Subcutaneous abdominal adipose tissue (tissue), 5 donors: ENCODE data around the gene PAPPA.
A peak's percentile ranks its signal among the peaks of the same experiment; 100 is the strongest.

ENCODE experiments used
- H3K27ac ChIP-seq: one replicate; pipeline ENCODE4 v1.7.0; 2013; ENCODE audit warnings: low read depth, mild to moderate bottlenecking, inconsistent platforms, low read length, moderate library complexity
- H3K27me3 ChIP-seq, 5 donors: one replicate each; pipeline ENCODE4 v1.7.0; 2013; ENCODE audit warnings: low read length in 5 of 5, inconsistent platforms in 1 of 5; ENCODE audit not compliant: control insufficient read depth in 5 of 5, insufficient read depth in 4 of 5
- H3K36me3 ChIP-seq, 5 donors: one replicate each; pipeline ENCODE4 v1.7.0; 2013; ENCODE audit warnings: low read length in 5 of 5; ENCODE audit not compliant: control insufficient read depth in 5 of 5, insufficient read depth in 5 of 5
- H3K4me1 ChIP-seq, 5 donors: one replicate each; pipeline ENCODE4 v1.7.0; 2013; ENCODE audit warnings: low read length in 5 of 5, mild to moderate bottlenecking in 3 of 5, moderate library complexity in 1 of 5; ENCODE audit not compliant: control insufficient read depth in 5 of 5, insufficient read depth in 5 of 5
- H3K4me3 ChIP-seq, 5 donors: one replicate each; pipeline ENCODE4 v1.7.0; 2013; ENCODE audit warnings: low read length in 5 of 5, low read depth in 1 of 5
- H3K9ac ChIP-seq, 5 donors: one replicate each; pipeline ENCODE4 v1.7.0; 2013; ENCODE audit warnings: low read length in 5 of 5, mild to moderate bottlenecking in 4 of 5, moderate library complexity in 3 of 5
- H3K9me3 ChIP-seq, 5 donors: one replicate each; pipeline ENCODE4 v1.7.0; 2013; ENCODE audit warnings: low read length in 5 of 5; ENCODE audit not compliant: control insufficient read depth in 5 of 5
- donor health status: healthy.
- donor health status: healthy.
- donor health status: healthy.
- donor health status: healthy.
- donor health status: healthy.

Gene PAPPA

DNA sequence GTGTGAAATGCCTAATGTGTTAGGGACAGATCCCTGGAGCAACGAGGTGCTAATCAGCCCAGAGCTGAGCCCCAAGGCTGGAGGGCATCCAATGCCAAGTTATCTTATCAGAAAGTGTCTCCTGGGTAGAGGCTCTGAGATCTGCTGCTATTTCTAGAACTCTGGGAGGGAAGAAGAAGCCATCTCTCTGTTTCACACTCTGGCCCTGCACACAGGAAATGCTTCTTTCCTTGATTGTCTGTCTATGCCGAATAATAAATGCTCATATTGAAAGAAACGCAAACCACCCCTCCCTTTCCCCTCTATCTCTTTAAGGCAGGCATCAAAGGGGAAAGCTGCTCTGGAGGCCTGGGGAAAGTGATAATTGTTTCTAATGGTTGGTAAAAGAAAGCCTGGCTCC, 166.7 kb downstream of the PAPPA start:
- no peak overlapping the region for H3K27ac ChIP-seq

GRCh38 chr9:116322521-116322920, 168.9 kb downstream of the PAPPA start:
- peaks cover 0 to 36% (median 23%) of the 10 kb centered on the region in 5 donors for H3K4me1 ChIP-seq

More for the DNA sequence above, 166.7 kb downstream of the PAPPA start:
- Histone ChIP-seq H3K9ac (no peak overlapping the region), H3K27me3 (no peaks in the 10 kb centered on the region), H3K9me3 (no peaks in the 10 kb centered on the region), H3K4me3 (no peak overlapping the region), H3K4me1 (peaks cover 0 to 28% (median 17%) of the 10 kb centered on the region in 5 donors), H3K36me3 (no peaks in the 10 kb centered on the region)

DNA sequence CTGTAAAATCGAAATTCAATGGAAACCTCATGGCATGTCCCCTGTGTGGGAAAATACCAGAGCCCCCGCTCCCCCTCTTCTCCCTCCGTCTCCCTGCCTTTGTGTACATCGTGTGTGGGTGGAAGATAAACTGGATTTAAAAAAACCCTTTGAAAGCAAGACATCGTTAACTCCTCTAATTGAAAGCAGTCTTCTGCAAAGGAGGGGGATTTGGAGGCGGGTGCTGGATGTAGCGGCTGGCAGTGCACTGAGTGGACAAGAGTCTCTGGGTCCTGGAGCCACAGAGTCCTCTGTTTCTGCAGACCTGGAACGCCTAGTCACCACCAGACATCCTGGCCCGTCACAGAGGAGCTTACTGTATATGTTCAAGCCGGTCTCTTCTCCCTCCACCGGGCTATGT, 169.4 kb downstream of the PAPPA start:
- peaks cover 0 to 40% (median 28%) of the 10 kb centered on the region in 5 donors for H3K4me1 ChIP-seq
- no peak overlapping the region for H3K27ac ChIP-seq
- H3K4me3 ChIP-seq = no peak overlapping the region
- H3K9me3 ChIP-seq = no peaks in the 10 kb centered on the region
- H3K36me3 ChIP-seq = no peaks in the 10 kb centered on the region
- no peak overlapping the region for H3K9ac ChIP-seq
- no peaks in the 10 kb centered on the region for H3K27me3 ChIP-seq

More at GRCh38 chr9:116322521-116322920, 168.9 kb downstream of the PAPPA start:
- Histone ChIP-seq H3K36me3 (no peaks in the 10 kb centered on the region), H3K4me3 (no peak overlapping the region), H3K9ac (no peak overlapping the region), H3K27me3 (no peaks in the 10 kb centered on the region), H3K9me3 (no peaks in the 10 kb centered on the region), H3K27ac (no peak overlapping the region)

DNA sequence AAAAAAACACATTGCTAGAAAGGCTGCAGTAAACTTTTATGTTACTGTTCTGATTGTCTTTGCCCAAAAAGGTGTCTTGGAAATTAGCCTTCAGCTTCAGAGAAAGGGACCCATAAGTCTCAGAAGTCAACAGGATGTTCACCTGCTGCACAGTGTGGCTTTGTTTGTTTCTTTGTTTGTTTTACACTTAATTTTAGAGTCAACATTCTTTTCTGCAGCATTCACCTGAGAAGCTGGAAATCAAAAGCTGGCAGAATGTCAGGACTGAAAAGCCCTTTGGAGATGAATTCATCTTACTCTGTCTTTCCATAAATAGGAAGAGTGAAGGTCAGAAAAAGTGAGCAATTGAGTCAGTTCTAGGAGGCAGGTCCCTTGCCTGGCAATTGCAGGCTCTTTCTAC, 170.0 kb downstream of the PAPPA start:
- Histone ChIP-seq H3K36me3 (no peaks in the 10 kb centered on the region), H3K27me3 (no peaks in the 10 kb centered on the region), H3K4me1 (peaks cover 0 to 40% (median 32%) of the 10 kb centered on the region in 5 donors), H3K9ac (no peak overlapping the region), H3K9me3 (no peaks in the 10 kb centered on the region), H3K4me3 (no peak overlapping the region), H3K27ac (no peak overlapping the region)

- no peak overlapping the region for H3K27ac ChIP-seq
- no peak overlapping the region for H3K4me3 ChIP-seq
- H3K9ac ChIP-seq = no peak overlapping the region
- no peaks in the 10 kb centered on the region for H3K27me3 ChIP-seq
- no peaks in the 10 kb centered on the region for H3K9me3 ChIP-seq
- peaks cover 0 to 33% (median 25%) of the 10 kb centered on the region in 5 donors for H3K4me1 ChIP-seq
- no peaks in the 10 kb centered on the region for H3K36me3 ChIP-seq
Observed at GRCh38 chr9:116325924-116326323, 172.3 kb downstream of the PAPPA start.

- H3K9ac ChIP-seq = peak overlapping the region in 1 of 5 donors; percentile 60
- peaks cover 0 to 23% (median 18%) of the 10 kb centered on the region in 5 donors for H3K4me1 ChIP-seq
- H3K27ac ChIP-seq = no peak overlapping the region
- H3K27me3 ChIP-seq = no peaks in the 10 kb centered on the region
- no peaks in the 10 kb centered on the region for H3K36me3 ChIP-seq
- no peak overlapping the region for H3K4me3 ChIP-seq
- H3K9me3 ChIP-seq = no peaks in the 10 kb centered on the region
Observed at GRCh38 chr9:116327701-116328405, 174.3 kb downstream of the PAPPA start.

DNA sequence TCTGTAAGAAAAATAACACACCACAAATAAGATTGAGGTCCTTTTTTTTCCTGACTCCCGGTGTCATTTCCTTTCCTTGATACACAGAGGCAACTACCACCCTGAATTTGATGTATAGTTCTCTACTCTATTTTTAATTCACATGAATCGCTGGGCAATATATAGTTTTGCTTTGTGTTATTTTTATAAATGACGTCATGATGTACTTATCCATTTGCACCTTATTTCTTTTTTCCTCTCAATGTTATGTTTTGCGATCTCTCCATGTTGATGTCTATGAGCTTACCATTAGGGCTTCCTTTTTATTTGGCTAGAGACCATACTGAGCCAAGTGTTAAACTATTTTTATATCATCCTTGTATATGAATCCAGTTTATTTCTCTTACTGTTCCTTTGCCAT, 175.9 kb downstream of the PAPPA start:
- H3K27ac ChIP-seq = no peak overlapping the region
- H3K9me3 ChIP-seq = no peaks in the 10 kb centered on the region
- no peak overlapping the region for H3K9ac ChIP-seq

GRCh38 chr9:116331241-116331640, 177.7 kb downstream of the PAPPA start:
- H3K9ac ChIP-seq = no peak overlapping the region
- H3K4me3 ChIP-seq = no peak overlapping the region
- no peaks in the 10 kb centered on the region for H3K36me3 ChIP-seq
- no peaks in the 10 kb centered on the region for H3K9me3 ChIP-seq
- H3K27me3 ChIP-seq = no peaks in the 10 kb centered on the region
- H3K27ac ChIP-seq = no peak overlapping the region
- peaks cover 0 to 25% (median 15%) of the 10 kb centered on the region in 5 donors for H3K4me1 ChIP-seq

More for the DNA sequence above, 175.9 kb downstream of the PAPPA start:
- Histone ChIP-seq H3K27me3 (no peaks in the 10 kb centered on the region), H3K4me3 (no peak overlapping the region), H3K36me3 (no peaks in the 10 kb centered on the region), H3K4me1 (peaks cover 0 to 25% (median 15%) of the 10 kb centered on the region in 5 donors)

GRCh38 chr9:116332090-116332489, 178.5 kb downstream of the PAPPA start:
- Histone ChIP-seq H3K27ac (no peak overlapping the region), H3K36me3 (no peaks in the 10 kb centered on the region), H3K4me3 (no peak overlapping the region), H3K9me3 (no peaks in the 10 kb centered on the region), H3K9ac (no peak overlapping the region), H3K27me3 (no peaks in the 10 kb centered on the region), H3K4me1 (peaks cover 0 to 24% (median 13%) of the 10 kb centered on the region in 5 donors)

- Histone ChIP-seq H3K27me3 (no peaks in the 10 kb centered on the region), H3K9me3 (no peaks in the 10 kb centered on the region), H3K4me3 (no peak overlapping the region), H3K27ac (no peak overlapping the region), H3K36me3 (no peaks in the 10 kb centered on the region), H3K4me1 (peaks cover 0 to 12% (median 2%) of the 10 kb centered on the region in 5 donors), H3K9ac (no peak overlapping the region)
Observed at GRCh38 chr9:116333254-116333653, 179.7 kb downstream of the PAPPA start.
